BE2C (cell line): ENCODE data around the gene TEX53.

ENCODE experiments used
- DNase-seq: peaks from one replicate; pipeline ENCODE4 v3.0.0-alpha.2; 2020
- H3K27me3 ChIP-seq: fragments of 250-450 bp; sonication (Bioruptor Pico); 2 replicates; pipeline ENCODE4 v1.5.1; 2020; ENCODE audit warnings: mild to moderate bottlenecking
- H3K36me3 ChIP-seq: fragments of 250-450 bp; sonication (Bioruptor Pico); 2 replicates; pipeline ENCODE4 v1.5.1; 2020; ENCODE audit warnings: mild to moderate bottlenecking
- H3K4me1 ChIP-seq: fragments of 250-450 bp; sonication (Bioruptor Pico); 2 replicates; pipeline ENCODE4 v1.5.1; 2020
- H3K4me3 ChIP-seq: 2 replicates; pipeline ENCODE4 v1.5.1; 2011; ENCODE audit warnings: low read depth, low read length
- H3K9me3 ChIP-seq: fragments of 250-450 bp; sonication (Bioruptor Pico); 2 replicates; pipeline ENCODE4 v1.5.1; 2020
- CTCF ChIP-seq: IDR thresholded peaks from 2 replicates; pipeline ENCODE4 v1.5.1; 2012; ENCODE audit warnings: mild to moderate bottlenecking, low read depth, low read length

TEX53 gene

GRCh38 chr9:114641967-114642366 lies 15.6 kb downstream of the TEX53 start:
- no peaks in the 10 kb centered on the region for H3K9me3 ChIP-seq
- peaks cover 23% of the 10 kb centered on the region for H3K36me3 ChIP-seq
- no peak for DNase-seq
- no peaks in the 10 kb centered on the region for H3K27me3 ChIP-seq
- H3K4me1 ChIP-seq, result no peaks in the 10 kb centered on the region
- H3K4me3 ChIP-seq, result no peak overlapping the region
- TF ChIP-seq CTCF, result no peak

- Histone ChIP-seq H3K9me3 (no peaks in the 10 kb centered on the region), H3K4me1 (no peaks in the 10 kb centered on the region), H3K36me3 (peaks cover 7% of the 10 kb centered on the region), H3K27me3 (no peaks in the 10 kb centered on the region), H3K4me3 (no peak overlapping the region)
- no peak for TF ChIP-seq CTCF
- no peak for DNase-seq
These were observed 19.2 kb downstream of the TEX53 start for GRCh38 chr9:114638404-114638803.

- Histone ChIP-seq H3K27me3 (no peaks in the 10 kb centered on the region), H3K4me1 (no peaks in the 10 kb centered on the region), H3K4me3 (no peak overlapping the region), H3K9me3 (no peaks in the 10 kb centered on the region), H3K36me3 (peaks cover 13% of the 10 kb centered on the region)
- no peak for DNase-seq
- TF ChIP-seq CTCF, result no peak
These were observed 23.2 kb downstream of the TEX53 start for GRCh38 chr9:114634387-114634786.

- TF ChIP-seq CTCF, result no peak
- H3K36me3 ChIP-seq, result peaks cover 10% of the 10 kb centered on the region
- H3K27me3 ChIP-seq, result no peaks in the 10 kb centered on the region
- no peaks in the 10 kb centered on the region for H3K4me1 ChIP-seq
- no peaks in the 10 kb centered on the region for H3K9me3 ChIP-seq
- DNase-seq, result no peak
- H3K4me3 ChIP-seq, result no peak overlapping the region
These were observed 24.0 kb downstream of the TEX53 start for GRCh38 chr9:114633438-114634089.

GRCh38 chr9:114631166-114631565 lies 26.4 kb downstream of the TEX53 start:
- no peaks in the 10 kb centered on the region for H3K27me3 ChIP-seq
- H3K36me3 ChIP-seq, result peaks cover 10% of the 10 kb centered on the region
- DNase-seq, result no peak
- H3K4me3 ChIP-seq, result no peak overlapping the region
- H3K4me1 ChIP-seq, result no peaks in the 10 kb centered on the region
- no peak for TF ChIP-seq CTCF
- H3K9me3 ChIP-seq, result no peaks in the 10 kb centered on the region

GRCh38 chr9:114629563-114630090 lies 28.0 kb downstream of the TEX53 start:
- no peak for TF ChIP-seq CTCF
- Histone ChIP-seq H3K9me3 (no peaks in the 10 kb centered on the region), H3K27me3 (no peaks in the 10 kb centered on the region), H3K4me1 (no peaks in the 10 kb centered on the region), H3K4me3 (no peak overlapping the region), H3K36me3 (peaks cover 10% of the 10 kb centered on the region)
- DNase-seq, result no peak
